HepG2 (cell line): Measurements from ENCODE around the gene RMI1. TPM values are rescaled to one million over a fixed set of nuclear protein-coding genes. Genes with fewer than 3 reads are reported as not detected.
A peak's percentile ranks its signal among the peaks of the same experiment; 100 is the strongest.

Experiments used
- ATAC-seq: fragments of 200-7000 bp; cut with Tn5 transposase; 3 replicates; pipeline ENCODE4 v1.9.1; 2020; ENCODE audit warnings: mild to moderate bottlenecking, moderate library complexity
- BruUV-seq: library from RNA; stranded (reverse); fragments of 400-500 nt; replicated peaks from 2 replicates; lab custom pipeline; 2021; lab: Mats Ljungman, UMichigan
- CTCF ChIA-PET: fragments of 300-600 bp; formaldehyde crosslinking; extraction: SDS; loops from one replicate; lab custom pipeline; 2021; ENCODE audit warnings: low total read pairs, inconsistent platforms, low intra/inter-chr PET ratio; lab: Yijun Ruan, JAX
- POLR2A ChIA-PET: fragments of 350-600 bp; sonication (Branson Sonifier 250); formaldehyde crosslinking; loops from one replicate; lab custom pipeline; 2020; ENCODE audit warnings: antibody characterized with exemption, inconsistent platforms; lab: Yijun Ruan, JAX
- DNase-seq: peaks from one replicate; pipeline ENCODE4 v3.0.0-alpha.2; 2015; ENCODE audit warnings: low spot score
- FAIRE-seq: peaks from 3 replicates; lab custom pipeline; 2011; peaks lifted over from hg19 to GRCh38; lab: Jason Lieb, UNC
- H2AFZ ChIP-seq: one replicate; pipeline ENCODE4 v1.6.1; 2011; ENCODE audit warnings: low read length, inconsistent platforms
- H3K27ac ChIP-seq: fragments of 300-600 bp; 3 replicates; pipeline ENCODE4 v1.8.0; 2011; ENCODE audit warnings: mixed run types, mild to moderate bottlenecking, mixed read lengths, low read length, inconsistent platforms; ENCODE audit not compliant: insufficient read depth; ENCODE audit errors: extremely low read length
- H3K27me3 ChIP-seq, 2 experiments: fragments of 200-600 bp in 1 of 2; 2 replicates in 1 of 2; 3 replicates in 1 of 2; pipeline versions ENCODE4 v1.6.0 to v1.8.0; 2011; ENCODE audit warnings: low read length in 2 of 2, mild to moderate bottlenecking in 2 of 2, moderate library complexity in 2 of 2, inconsistent platforms in 1 of 2; ENCODE audit not compliant: insufficient read depth in 2 of 2, control insufficient read depth in 1 of 2
- H3K36me3 ChIP-seq, 2 experiments: fragments of 200-600 bp in 1 of 2; replicated peaks in 1 of 2; 2 replicates in 1 of 2; 3 replicates in 1 of 2; pipeline versions ENCODE4 v1.5.1 to v1.8.0; 2011; ENCODE audit warnings: low read length in 2 of 2, inconsistent platforms in 1 of 2; ENCODE audit not compliant: insufficient read depth in 2 of 2, control insufficient read depth in 1 of 2
- H3K4me1 ChIP-seq: 2 replicates; pipeline ENCODE4 v1.5.1; 2012; ENCODE audit warnings: low read length, inconsistent platforms; ENCODE audit not compliant: insufficient read depth
- H3K4me2 ChIP-seq: 2 replicates; pipeline ENCODE4 v1.6.0; 2011; ENCODE audit warnings: low read depth, low read length, inconsistent platforms
- H3K4me3 ChIP-seq, 3 experiments: fragments of 200-600 bp in 1 of 3; sonication (generic), shearing (Covaris generic) in 1 of 3; replicated peaks in 1 of 3; 2 replicates each; pipeline ENCODE4 v1.5.1; 2011 to 2016; ENCODE audit warnings: low read length in 3 of 3, inconsistent platforms in 2 of 3, low read depth in 2 of 3, mild to moderate bottlenecking in 2 of 3, control low read depth in 1 of 3, mixed read lengths in 1 of 3; ENCODE audit not compliant: insufficient read depth in 1 of 3
- H3K79me2 ChIP-seq: one replicate; pipeline ENCODE4 v1.6.1; 2011; ENCODE audit warnings: low read length, inconsistent platforms; ENCODE audit not compliant: insufficient read depth
- H3K9ac ChIP-seq: 2 replicates; pipeline ENCODE4 v1.6.0; 2011; ENCODE audit warnings: mild to moderate bottlenecking, low read depth, low read length, inconsistent platforms; ENCODE audit not compliant: insufficient read depth
- H3K9me3 ChIP-seq: 2 replicates; pipeline ENCODE4 v1.5.1; 2012; ENCODE audit warnings: mild to moderate bottlenecking, low read length
- H4K20me1 ChIP-seq: 2 replicates; pipeline ENCODE4 v1.6.0; 2011; ENCODE audit warnings: inconsistent platforms, mild to moderate bottlenecking, low read length, moderate library complexity; ENCODE audit not compliant: insufficient read depth
- AGO2 ChIP-seq: fragments of 200-400 bp; formaldehyde crosslinking; optimal IDR thresholded peaks from 2 replicates; pipeline ENCODE3; 2017; ENCODE audit warnings: mild to moderate bottlenecking, low read depth, low read length, moderate library complexity
- ATAD3A ChIP-seq: sonication (generic); formaldehyde crosslinking; IDR thresholded peaks from 2 replicates; pipeline ENCODE4 v1.4.0; 2020; ENCODE audit warnings: missing genetic modification reagents
- ATF4 ChIP-seq, 2 experiments: fragments of 450-650 bp in 1 of 2; sonication (generic) in 1 of 2; formaldehyde crosslinking; IDR thresholded peaks; 2 replicates each; pipeline versions ENCODE4 v1.5.0 to v1.8.0; 2020 to 2022; ENCODE audit warnings: mild to moderate bottlenecking in 1 of 2, missing genetic modification reagents in 1 of 2
- MBD4 ChIP-seq: IDR thresholded peaks from 2 replicates; pipeline ENCODE4 v1.6.1; 2012; ENCODE audit warnings: low read length, inconsistent platforms, borderline replicate concordance
- NFKBIZ ChIP-seq: IDR thresholded peaks from 2 replicates; pipeline ENCODE4 v1.6.1; 2018; ENCODE audit warnings: missing genetic modification reagents, missing compliant biosample characterization
- PAF1 ChIP-seq: IDR thresholded peaks from 2 replicates; pipeline ENCODE4 v1.6.1; 2016; ENCODE audit warnings: missing genetic modification reagents, missing compliant biosample characterization
- RAD21 ChIP-seq: fragments of 450-650 bp; formaldehyde crosslinking; IDR thresholded peaks from 2 replicates; pipeline ENCODE4 v1.5.0; 2020; ENCODE audit warnings: mild to moderate bottlenecking
- RBM22 ChIP-seq: fragments of 200-400 bp; formaldehyde crosslinking; optimal IDR thresholded peaks from 2 replicates; pipeline ENCODE3; 2017; ENCODE audit warnings: mild to moderate bottlenecking, low read length, moderate library complexity
- RBM39 ChIP-seq: fragments of 200-400 bp; formaldehyde crosslinking; IDR thresholded peaks from one replicate; pipeline ENCODE4 v1.6.1; 2018; ENCODE audit warnings: antibody characterized with exemption, mild to moderate bottlenecking, low read depth, low read length; ENCODE audit not compliant: poor library complexity, severe bottlenecking
- ZNF20 ChIP-seq: sonication (generic); formaldehyde crosslinking; IDR thresholded peaks from 2 replicates; pipeline ENCODE4 v1.4.0; 2020; ENCODE audit warnings: mild to moderate bottlenecking, moderate library complexity, missing genetic modification reagents
- ZNF256 ChIP-seq: sonication (generic); formaldehyde crosslinking; conservative IDR thresholded peaks from 2 replicates; pipeline ENCODE4 v1.4.0; 2020; ENCODE audit warnings: missing genetic modification reagents
- ZNF382 ChIP-seq: sonication (generic); formaldehyde crosslinking; IDR thresholded peaks from 2 replicates; pipeline ENCODE4 v1.5.0; 2020; ENCODE audit warnings: missing genetic modification reagents, mild to moderate bottlenecking, borderline replicate concordance
- ZNF430 ChIP-seq: sonication (generic); formaldehyde crosslinking; IDR thresholded peaks from 2 replicates; pipeline ENCODE4 v1.9.0; 2021; ENCODE audit warnings: mild to moderate bottlenecking, missing genetic modification reagents
- ZNF460 ChIP-seq: sonication (generic); formaldehyde crosslinking; IDR thresholded peaks from 2 replicates; pipeline ENCODE4 v1.5.1; 2020; ENCODE audit warnings: missing genetic modification reagents, mild to moderate bottlenecking, borderline replicate concordance
- ZNF530 ChIP-seq: sonication (generic); formaldehyde crosslinking; IDR thresholded peaks from 2 replicates; pipeline ENCODE4 v1.5.0; 2020; ENCODE audit warnings: low read depth, mild to moderate bottlenecking, missing genetic modification reagents
- ZNF770 ChIP-seq: sonication (generic); formaldehyde crosslinking; IDR thresholded peaks from 2 replicates; pipeline ENCODE4 v1.5.0; 2020; ENCODE audit warnings: mild to moderate bottlenecking, missing genetic modification reagents
- ZSCAN12 ChIP-seq: sonication (generic); formaldehyde crosslinking; IDR thresholded peaks from 2 replicates; pipeline ENCODE4 v1.9.0; 2021; ENCODE audit warnings: mild to moderate bottlenecking, missing genetic modification reagents
- WGBS: methylation state at CpG from one replicate; pipeline ENCODE4 v1.1.6; 2017; ENCODE audit warnings: low lambda C conversion rate; 5-methylcytosine and 5-hydroxymethylcytosine counted together
- in situ Hi-C: cut with HindIII; loops from 2 replicates; pipeline ENCODE4 v1.10.0; 2017; ENCODE audit warnings: low pct_unique_long_range_greater_than_20kb; ENCODE audit not compliant: extremely low pct_ligation_motif_present
- intact Hi-C: fragments of 100-400 bp; cut with micrococcal nuclease; formaldehyde crosslinking; loops from one replicate; pipeline ENCODE4 v1.10.0; 2022; ENCODE audit not compliant: unreplicated experiment
- polyA plus RNA-seq, 8 experiments: library from polyadenylated mRNA; depleted of rRNA in 3 of 8; stranded (reverse) in 7 of 8; unstranded in 1 of 8; fragments of >200 nt; fragmentation: Illumina TruSeq in 4 of 8; extraction: Trizol in 4 of 8; gene quantifications; 2 replicates each; pipeline versions ENCODE4 v1.2.1 to v1.2.3, GENCODE V29; 2011 to 2016; ENCODE audit warnings: low read depth in 4 of 8, missing spikeins in 1 of 8, mixed read lengths in 1 of 8; ENCODE audit not compliant: insufficient read depth in 1 of 8
- total RNA-seq, 5 experiments: library from RNA; depleted of rRNA; stranded (reverse); fragments of >200 nt; fragmentation: Illumina TruSeq; extraction: Trizol; gene quantifications; 2 replicates each; pipeline ENCODE4 v1.2.3, GENCODE V29; 2016; ENCODE audit warnings: low read depth in 1 of 5
- TF ChIP-seq, protein P1 (sequence below): sonication (generic); formaldehyde crosslinking; IDR thresholded peaks from 2 replicates; pipeline ENCODE4 v1.5.1; 2020; ENCODE audit warnings: mild to moderate bottlenecking, moderate library complexity, missing genetic modification reagents
- TF ChIP-seq, protein P2 (sequence below): IDR thresholded peaks from 2 replicates; pipeline ENCODE4 v1.6.1; 2016; ENCODE audit warnings: missing compliant biosample characterization, missing genetic modification reagents, borderline replicate concordance

The RMI1 gene
- total and polyA plus RNA-seq, 2 of the 13 experiments (the other 11 are each of a cell fraction or from before 2014, with no cell fraction given), result 0.54 to 3.7 TPM

DNA sequence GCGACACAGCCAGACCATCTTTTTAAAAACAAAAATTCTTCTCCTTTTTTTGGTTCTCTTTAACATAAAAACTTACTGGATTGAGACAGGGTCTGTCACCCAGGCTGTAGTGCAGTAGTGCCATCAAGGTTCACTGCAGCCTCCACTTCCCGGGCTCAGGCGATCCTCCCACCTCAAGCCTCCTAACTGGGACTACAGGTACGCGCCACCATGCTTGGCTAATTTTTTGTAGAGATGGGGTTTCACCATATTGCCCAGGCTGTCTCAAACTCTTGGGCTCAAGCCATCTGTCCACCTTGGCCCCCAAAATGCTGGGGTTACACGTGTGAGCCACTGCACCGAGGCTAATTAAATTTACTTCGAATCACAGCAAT is 14.4 kb upstream of the RMI1 start:
- in situ Hi-C loops, result no loop called here
- WGBS, result 100% methylated on average over 8 of the region's 8 CpGs
- TF ChIP-seq ZNF430 (no peak), ZNF256 (CRISPR knock-in tag) (no peak), NFKBIZ (no peak), ZNF20 (no peak), AGO2 (peak; percentile 6), ZNF460 (CRISPR knock-in tag) (peak; percentile 49; the same call in 1 of the 2 replicates), ZSCAN12 (CRISPR knock-in tag) (no peak), RAD21 (peak; percentile 37; the same call in 1 of the 2 replicates), ZNF770 (CRISPR knock-in tag) (peak; percentile 91), ZNF530 (CRISPR knock-in tag) (no peak), PAF1 (CRISPR knock-in tag) (0 out of 2 replicates have a peak, but pooled peaks have one; percentile 78), MBD4 (0 out of 2 replicates have a peak, but pooled peaks have one; percentile 16), RBM22 (peak; percentile 63), ATF4 (CRISPR knock-in tag; IDR thresholded peaks at IDR 0.05) (peak in 1 of 2 experiments; percentile 34; a peak in 1 of 4 replicates), ZNF382 (CRISPR knock-in tag) (no peak), ATAD3A (no peak), RBM39 (no peak)
- TF ChIP-seq, protein P1, sequence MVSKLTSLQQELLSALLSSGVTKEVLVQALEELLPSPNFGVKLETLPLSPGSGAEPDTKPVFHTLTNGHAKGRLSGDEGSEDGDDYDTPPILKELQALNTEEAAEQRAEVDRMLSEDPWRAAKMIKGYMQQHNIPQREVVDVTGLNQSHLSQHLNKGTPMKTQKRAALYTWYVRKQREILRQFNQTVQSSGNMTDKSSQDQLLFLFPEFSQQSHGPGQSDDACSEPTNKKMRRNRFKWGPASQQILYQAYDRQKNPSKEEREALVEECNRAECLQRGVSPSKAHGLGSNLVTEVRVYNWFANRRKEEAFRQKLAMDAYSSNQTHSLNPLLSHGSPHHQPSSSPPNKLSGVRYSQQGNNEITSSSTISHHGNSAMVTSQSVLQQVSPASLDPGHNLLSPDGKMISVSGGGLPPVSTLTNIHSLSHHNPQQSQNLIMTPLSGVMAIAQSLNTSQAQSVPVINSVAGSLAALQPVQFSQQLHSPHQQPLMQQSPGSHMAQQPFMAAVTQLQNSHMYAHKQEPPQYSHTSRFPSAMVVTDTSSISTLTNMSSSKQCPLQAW (CRISPR knock-in tag), result no peak
- TF ChIP-seq, protein P2, sequence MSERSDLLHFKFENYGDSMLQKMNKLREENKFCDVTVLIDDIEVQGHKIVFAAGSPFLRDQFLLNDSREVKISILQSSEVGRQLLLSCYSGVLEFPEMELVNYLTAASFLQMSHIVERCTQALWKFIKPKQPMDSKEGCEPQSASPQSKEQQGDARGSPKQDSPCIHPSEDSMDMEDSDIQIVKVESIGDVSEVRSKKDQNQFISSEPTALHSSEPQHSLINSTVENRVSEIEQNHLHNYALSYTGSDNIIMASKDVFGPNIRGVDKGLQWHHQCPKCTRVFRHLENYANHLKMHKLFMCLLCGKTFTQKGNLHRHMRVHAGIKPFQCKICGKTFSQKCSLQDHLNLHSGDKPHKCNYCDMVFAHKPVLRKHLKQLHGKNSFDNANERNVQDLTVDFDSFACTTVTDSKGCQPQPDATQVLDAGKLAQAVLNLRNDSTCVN (CRISPR knock-in tag), result no peak
- TF ChIP-seq, all 625 proteins: peak for 8
- no peaks in the 10 kb centered on the region for H3K9me3 ChIP-seq
- no peak overlapping the region for H3K4me3 ChIP-seq
- H3K9ac ChIP-seq, result no peak overlapping the region
- TSS peak; percentile 12 for BruUV-seq
- peaks cover 9% of the 10 kb centered on the region for H3K4me1 ChIP-seq
- ChIA-PET POLR2A (interaction anchor here (1.2 to 2.1 kb wide), 3 partner anchors 10 to 14 kb away, joined by 7 to 20 read pairs (median 14); partner anchors contain the start of genes HNRNPK and RMI1), CTCF (no interaction called here)
- H2AFZ ChIP-seq, result no peak overlapping the region
- no peaks in the 10 kb centered on the region for H3K27me3 ChIP-seq
- peaks cover 11% of the 10 kb centered on the region for H4K20me1 ChIP-seq
- DNase-seq, result no peak
- intact Hi-C loops, result no loop called here
- H3K36me3 ChIP-seq, result peaks cover 3 to 29% of the 10 kb centered on the region in 2 experiments; a peak in 4 of 5 replicates
- peak overlapping the region; percentile 17 for H3K27ac ChIP-seq
- peaks cover 2% of the 10 kb centered on the region for H3K79me2 ChIP-seq
- no peak overlapping the region for H3K4me2 ChIP-seq
- no peak for FAIRE-seq
- peak; percentile 6 for ATAC-seq
